DOHH2 (cell line): ENCODE data around the gene MBD4.

Source experiments
- H3F3A ChIP-seq: fragments of 200-600 bp; sonication (generic), shearing (Covaris generic); 2 replicates; pipeline ENCODE4 v1.6.0; 2016; ENCODE audit warnings: antibody characterized with exemption, mild to moderate bottlenecking; ENCODE audit not compliant: control insufficient read depth, insufficient read depth
- H3K27ac ChIP-seq: fragments of 200-600 bp; sonication (generic); 2 replicates; pipeline ENCODE4 v1.5.1; 2014; ENCODE audit warnings: low read depth, mild to moderate bottlenecking, low read length, moderate library complexity
- H3K27me3 ChIP-seq: fragments of 200-600 bp; sonication (generic); 2 replicates; pipeline ENCODE4 v1.6.1; 2014; ENCODE audit warnings: mild to moderate bottlenecking, low read length, mixed read lengths; ENCODE audit not compliant: control insufficient read depth
- H3K36me3 ChIP-seq: fragments of 200-600 bp; sonication (generic); 2 replicates; pipeline ENCODE4 v1.6.1; 2014; ENCODE audit warnings: mild to moderate bottlenecking, low read length, moderate library complexity, mixed read lengths; ENCODE audit not compliant: control insufficient read depth
- H3K4me1 ChIP-seq: fragments of 200-600 bp; sonication (generic); 2 replicates; pipeline ENCODE4 v1.6.1; 2014; ENCODE audit warnings: mild to moderate bottlenecking, low read length, mixed read lengths; ENCODE audit not compliant: control insufficient read depth
- H3K4me2 ChIP-seq: fragments of 200-600 bp; sonication (generic); 2 replicates; pipeline ENCODE4 v1.6.0; 2014; ENCODE audit warnings: mild to moderate bottlenecking, low read length, moderate library complexity
- H3K4me3 ChIP-seq: fragments of 200-600 bp; sonication (generic); 2 replicates; pipeline ENCODE4 v1.5.1; 2014; ENCODE audit warnings: mild to moderate bottlenecking, low read length, mixed read lengths
- H3K79me2 ChIP-seq: fragments of 200-600 bp; sonication (generic); 2 replicates; pipeline ENCODE4 v1.6.1; 2014; ENCODE audit warnings: mild to moderate bottlenecking, low read length, mixed read lengths; ENCODE audit not compliant: control insufficient read depth
- H3K9me2 ChIP-seq: fragments of 200-600 bp; sonication (generic); replicated peaks from 2 replicates; pipeline ENCODE4 v1.6.1; 2014; ENCODE audit warnings: mild to moderate bottlenecking, low read length, mixed read lengths; ENCODE audit not compliant: control insufficient read depth
- H3K9me3 ChIP-seq: fragments of 200-600 bp; sonication (generic); 2 replicates; pipeline ENCODE4 v1.6.1; 2014; ENCODE audit warnings: antibody characterized with exemption, low read length, mixed read lengths; ENCODE audit not compliant: control insufficient read depth, insufficient read depth
- H4K20me1 ChIP-seq: fragments of 200-600 bp; sonication (generic); 2 replicates; pipeline ENCODE4 v1.6.0; 2014; ENCODE audit warnings: low read depth, mild to moderate bottlenecking, antibody characterized with exemption, low read length, moderate library complexity; ENCODE audit not compliant: control insufficient read depth, insufficient read depth
- EZH2phosphoT487 ChIP-seq: fragments of 200-600 bp; sonication (generic); IDR thresholded peaks from 2 replicates; pipeline ENCODE4 v1.6.1; 2017; ENCODE audit warnings: borderline replicate concordance, mild to moderate bottlenecking, antibody characterized with exemption, low read length, moderate library complexity, mixed read lengths
- TF ChIP-seq, protein P1 (sequence below): fragments of 200-600 bp; sonication (generic); IDR thresholded peaks from one replicate; pipeline ENCODE4 v1.5.1; 2014; ENCODE audit warnings: antibody characterized with exemption, mild to moderate bottlenecking, low read depth, low read length; ENCODE audit not compliant: poor library complexity, severe bottlenecking

The MBD4 gene

DNA sequence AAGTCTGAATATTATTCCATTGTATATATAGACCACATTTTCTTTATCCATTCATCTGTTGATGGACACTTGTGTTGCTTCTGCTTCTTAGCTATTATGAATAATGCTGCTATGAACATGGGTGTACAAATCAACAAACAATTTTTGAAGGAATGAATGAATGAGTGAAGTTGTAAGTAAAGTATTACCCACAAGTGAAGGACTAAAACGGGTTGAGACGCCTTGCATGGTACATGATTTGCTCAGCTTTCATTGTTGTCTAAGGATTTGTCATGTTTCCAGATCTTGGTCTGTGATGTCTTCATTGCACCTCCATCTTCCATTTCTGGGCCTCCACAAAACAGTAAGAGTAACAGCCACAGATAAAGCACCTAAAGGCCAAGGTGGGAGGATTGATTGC, 20.8 kb upstream of the MBD4 start:
- no peaks in the 10 kb centered on the region for H3K9me2 ChIP-seq
- no peak for TF ChIP-seq EZH2phosphoT487
- TF ChIP-seq, protein P1, sequence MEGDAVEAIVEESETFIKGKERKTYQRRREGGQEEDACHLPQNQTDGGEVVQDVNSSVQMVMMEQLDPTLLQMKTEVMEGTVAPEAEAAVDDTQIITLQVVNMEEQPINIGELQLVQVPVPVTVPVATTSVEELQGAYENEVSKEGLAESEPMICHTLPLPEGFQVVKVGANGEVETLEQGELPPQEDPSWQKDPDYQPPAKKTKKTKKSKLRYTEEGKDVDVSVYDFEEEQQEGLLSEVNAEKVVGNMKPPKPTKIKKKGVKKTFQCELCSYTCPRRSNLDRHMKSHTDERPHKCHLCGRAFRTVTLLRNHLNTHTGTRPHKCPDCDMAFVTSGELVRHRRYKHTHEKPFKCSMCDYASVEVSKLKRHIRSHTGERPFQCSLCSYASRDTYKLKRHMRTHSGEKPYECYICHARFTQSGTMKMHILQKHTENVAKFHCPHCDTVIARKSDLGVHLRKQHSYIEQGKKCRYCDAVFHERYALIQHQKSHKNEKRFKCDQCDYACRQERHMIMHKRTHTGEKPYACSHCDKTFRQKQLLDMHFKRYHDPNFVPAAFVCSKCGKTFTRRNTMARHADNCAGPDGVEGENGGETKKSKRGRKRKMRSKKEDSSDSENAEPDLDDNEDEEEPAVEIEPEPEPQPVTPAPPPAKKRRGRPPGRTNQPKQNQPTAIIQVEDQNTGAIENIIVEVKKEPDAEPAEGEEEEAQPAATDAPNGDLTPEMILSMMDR, result no peak
- H3K4me1 ChIP-seq, result no peaks in the 10 kb centered on the region
- H3K9me3 ChIP-seq, result no peaks in the 10 kb centered on the region
- H4K20me1 ChIP-seq, result no peaks in the 10 kb centered on the region
- H3K4me2 ChIP-seq, result no peak overlapping the region
- H3K79me2 ChIP-seq, result no peaks in the 10 kb centered on the region
- no peaks in the 10 kb centered on the region for H3F3A ChIP-seq
- no peak overlapping the region for H3K27ac ChIP-seq
- H3K4me3 ChIP-seq, result no peak overlapping the region
- H3K36me3 ChIP-seq, result no peaks in the 10 kb centered on the region
- no peaks in the 10 kb centered on the region for H3K27me3 ChIP-seq

GRCh38 chr3:129460155-129460554, 20.4 kb upstream of the MBD4 start:
- Histone ChIP-seq H3K79me2 (no peaks in the 10 kb centered on the region), H3K4me3 (no peak overlapping the region), H3K4me2 (no peak overlapping the region), H3F3A (no peaks in the 10 kb centered on the region), H3K27me3 (no peaks in the 10 kb centered on the region), H3K27ac (no peak overlapping the region), H3K4me1 (no peaks in the 10 kb centered on the region), H3K9me3 (no peaks in the 10 kb centered on the region), H4K20me1 (no peaks in the 10 kb centered on the region), H3K36me3 (no peaks in the 10 kb centered on the region), H3K9me2 (no peaks in the 10 kb centered on the region)
- TF ChIP-seq, protein P1, result no peak
- no peak for TF ChIP-seq EZH2phosphoT487

DNA sequence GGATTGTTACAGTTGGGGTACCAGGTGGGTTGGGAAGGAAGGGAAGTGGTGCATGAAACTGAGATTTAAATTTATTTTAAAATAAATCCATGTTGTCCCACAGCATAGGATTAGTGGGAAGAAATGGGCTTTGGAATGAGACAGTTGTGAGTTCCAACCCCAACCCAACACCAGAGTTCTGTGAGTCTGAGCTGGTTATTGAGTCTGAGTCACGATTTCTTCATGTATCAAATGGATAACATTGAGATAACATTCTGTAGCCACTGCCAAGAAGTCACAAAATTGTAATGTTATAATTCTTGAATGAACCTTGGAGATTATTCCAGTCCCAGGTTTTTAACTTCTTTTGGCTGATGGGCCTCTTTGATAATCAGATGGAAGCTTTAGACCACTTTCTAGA, 14.0 kb upstream of the MBD4 start:
- Histone ChIP-seq H3K9me2 (no peaks in the 10 kb centered on the region), H3K4me1 (no peaks in the 10 kb centered on the region), H4K20me1 (no peaks in the 10 kb centered on the region), H3K9me3 (no peaks in the 10 kb centered on the region), H3K27me3 (no peaks in the 10 kb centered on the region), H3K36me3 (peaks cover 16% of the 10 kb centered on the region; the same call in 1 of the 2 replicates), H3K79me2 (no peaks in the 10 kb centered on the region), H3K4me2 (no peak overlapping the region), H3K4me3 (no peak overlapping the region), H3F3A (no peaks in the 10 kb centered on the region), H3K27ac (no peak overlapping the region)
- no peak for TF ChIP-seq EZH2phosphoT487
- TF ChIP-seq, protein P1, result no peak
